ENCODE data around the gene CD4. TPM values are rescaled to one million over a fixed set of nuclear protein-coding genes. Genes with fewer than 3 reads are reported as not detected.

Gene CD4
- total RNA-seq, 1 donor from 2014 or later = 7.4 TPM

- Histone ChIP-seq H3K27ac (replicated peaks) (peak overlapping the region; percentile 100), H3K36me3 (peaks cover 40% of the 10 kb centered on the region), H3K9me3 (replicated peaks) (no peaks in the 10 kb centered on the region), H3K27me3 (ENCODE audit: low read depth) (no peaks in the 10 kb centered on the region), H3K4me3 (peak overlapping the region; percentile 91), H3K4me1 (peaks cover 24% of the 10 kb centered on the region)
- DNase-seq = no peak
- intact Hi-C loops (cut with micrococcal nuclease) = no loop called here
- TF ChIP-seq, protein P1, sequence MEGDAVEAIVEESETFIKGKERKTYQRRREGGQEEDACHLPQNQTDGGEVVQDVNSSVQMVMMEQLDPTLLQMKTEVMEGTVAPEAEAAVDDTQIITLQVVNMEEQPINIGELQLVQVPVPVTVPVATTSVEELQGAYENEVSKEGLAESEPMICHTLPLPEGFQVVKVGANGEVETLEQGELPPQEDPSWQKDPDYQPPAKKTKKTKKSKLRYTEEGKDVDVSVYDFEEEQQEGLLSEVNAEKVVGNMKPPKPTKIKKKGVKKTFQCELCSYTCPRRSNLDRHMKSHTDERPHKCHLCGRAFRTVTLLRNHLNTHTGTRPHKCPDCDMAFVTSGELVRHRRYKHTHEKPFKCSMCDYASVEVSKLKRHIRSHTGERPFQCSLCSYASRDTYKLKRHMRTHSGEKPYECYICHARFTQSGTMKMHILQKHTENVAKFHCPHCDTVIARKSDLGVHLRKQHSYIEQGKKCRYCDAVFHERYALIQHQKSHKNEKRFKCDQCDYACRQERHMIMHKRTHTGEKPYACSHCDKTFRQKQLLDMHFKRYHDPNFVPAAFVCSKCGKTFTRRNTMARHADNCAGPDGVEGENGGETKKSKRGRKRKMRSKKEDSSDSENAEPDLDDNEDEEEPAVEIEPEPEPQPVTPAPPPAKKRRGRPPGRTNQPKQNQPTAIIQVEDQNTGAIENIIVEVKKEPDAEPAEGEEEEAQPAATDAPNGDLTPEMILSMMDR (IDR thresholded peaks at IDR 0.05; ENCODE audit: borderline replicate concordance) = no peak
These were observed 63.5 kb downstream of the CD4 start for GRCh38 chr12:6852651-6853354.

- Histone ChIP-seq H3K9me3 (replicated peaks) (no peaks in the 10 kb centered on the region), H3K36me3 (peaks cover 42% of the 10 kb centered on the region), H3K27ac (replicated peaks) (peak overlapping the region; percentile 100)
These were observed 64.3 kb downstream of the CD4 start for GRCh38 chr12:6853626-6854025.

DNA sequence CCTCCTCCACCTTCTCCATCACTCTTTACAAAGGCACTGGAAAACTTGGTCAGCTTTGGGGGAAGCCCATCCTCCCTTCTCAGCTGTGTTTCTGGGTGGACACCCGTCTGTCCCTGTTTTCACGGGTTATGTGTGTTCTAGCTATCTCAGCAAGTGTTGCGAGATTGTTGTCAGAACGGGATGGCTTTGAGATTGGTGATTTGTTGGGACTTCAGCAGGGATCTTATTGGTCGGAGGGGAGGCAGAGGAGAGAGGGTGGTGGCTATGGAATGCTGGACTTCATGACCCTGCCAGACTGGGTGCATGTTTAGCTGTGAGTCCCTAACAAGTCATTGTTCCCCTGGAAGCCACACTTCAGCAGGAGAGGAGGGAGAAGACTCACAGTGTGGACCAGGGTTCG, 64.7 kb downstream of the CD4 start:
- TF ChIP-seq, protein P1 (IDR thresholded peaks at IDR 0.05; ENCODE audit: borderline replicate concordance) = no peak
- peaks cover 24% of the 10 kb centered on the region for H3K4me1 ChIP-seq
- intact Hi-C loops (cut with micrococcal nuclease) = no loop called here
- H3K27ac ChIP-seq (replicated peaks) = no peak overlapping the region
- H3K36me3 ChIP-seq = peaks cover 42% of the 10 kb centered on the region
- no peaks in the 10 kb centered on the region for H3K9me3 ChIP-seq (replicated peaks)
- no peaks in the 10 kb centered on the region for H3K27me3 ChIP-seq (ENCODE audit: low read depth)
- DNase-seq = no peak
- H3K4me3 ChIP-seq = no peak overlapping the region

More at GRCh38 chr12:6853626-6854025, 64.3 kb downstream of the CD4 start:
- no peak for DNase-seq
- intact Hi-C loops (cut with micrococcal nuclease) = no loop called here
- TF ChIP-seq, protein P1 (IDR thresholded peaks at IDR 0.05; ENCODE audit: borderline replicate concordance) = no peak
- Histone ChIP-seq H3K27me3 (ENCODE audit: low read depth) (no peaks in the 10 kb centered on the region), H3K4me3 (no peak overlapping the region), H3K4me1 (peaks cover 24% of the 10 kb centered on the region)

DNA sequence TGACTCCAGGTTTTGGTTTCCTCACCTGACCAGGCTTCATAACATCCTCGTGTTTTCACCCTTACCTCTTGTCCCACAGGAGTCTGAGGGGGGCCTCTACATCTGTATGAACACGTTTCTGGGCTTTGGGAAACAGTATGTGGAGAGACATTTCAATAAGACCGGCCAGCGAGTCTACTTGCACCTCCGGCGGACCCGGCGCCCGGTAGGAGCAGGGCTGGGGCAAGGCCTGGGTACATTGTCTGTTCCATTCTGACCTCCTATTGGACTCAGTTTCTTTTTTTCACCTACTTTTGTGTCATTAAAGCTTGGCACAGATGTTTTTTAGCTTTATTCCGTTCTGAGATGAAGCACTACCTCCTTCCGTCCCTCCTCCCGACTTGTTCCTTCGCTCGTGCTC, 66.0 kb downstream of the CD4 start:
- no peak for DNase-seq
- Histone ChIP-seq H3K4me3 (no peak overlapping the region), H3K9me3 (replicated peaks) (no peaks in the 10 kb centered on the region), H3K27ac (replicated peaks) (no peak overlapping the region), H3K27me3 (ENCODE audit: low read depth) (no peaks in the 10 kb centered on the region), H3K4me1 (peaks cover 24% of the 10 kb centered on the region), H3K36me3 (peaks cover 55% of the 10 kb centered on the region)
- intact Hi-C loops (cut with micrococcal nuclease) = no loop called here
- TF ChIP-seq, protein P1 (IDR thresholded peaks at IDR 0.05; ENCODE audit: borderline replicate concordance) = no peak

DNA sequence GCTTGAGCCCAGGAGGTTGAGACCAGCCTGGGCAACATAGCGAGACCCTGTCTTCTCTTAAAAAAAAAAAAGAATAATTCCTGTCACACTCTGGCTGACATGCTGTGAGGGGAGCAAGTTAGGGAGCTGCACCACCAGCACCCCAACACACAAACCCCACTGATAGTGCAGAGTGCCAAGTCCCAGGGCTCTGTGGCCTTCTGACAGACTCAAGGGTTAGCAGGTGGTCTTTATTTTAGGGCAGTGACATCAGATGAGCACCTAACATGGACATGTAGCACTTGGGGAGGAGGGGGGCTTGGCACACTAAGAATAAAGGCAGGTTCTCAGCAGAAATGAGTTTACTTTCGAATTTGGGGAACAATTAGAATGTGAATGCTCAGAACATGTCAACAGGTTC, 69.5 kb downstream of the CD4 start:
- DNase-seq = no peak
- Histone ChIP-seq H3K27ac (replicated peaks) (no peak overlapping the region), H3K27me3 (ENCODE audit: low read depth) (no peaks in the 10 kb centered on the region), H3K9me3 (replicated peaks) (no peaks in the 10 kb centered on the region), H3K36me3 (peaks cover 89% of the 10 kb centered on the region), H3K4me1 (peaks cover 1% of the 10 kb centered on the region), H3K4me3 (no peak overlapping the region)
- TF ChIP-seq, protein P1 (IDR thresholded peaks at IDR 0.05; ENCODE audit: borderline replicate concordance) = no peak
- intact Hi-C loops (cut with micrococcal nuclease) = no loop called here
